GM18526 (cell line): ENCODE results near the gene FAM236C.
"Not testable (repeated sequence)": the region's sequence is repeated elsewhere in the genome, so short reads cannot be mapped to it uniquely, and the experiment has no call there.

Experiments
- POLR2A ChIP-seq: IDR thresholded peaks from 3 replicates; pipeline ENCODE4 v1.6.1; 2011; ENCODE audit not compliant: insufficient read length; ENCODE audit errors: extremely low read depth

Gene FAM236C

GRCh38 chrX:72912315-72912714, at the start of gene FAM236C:
FAM236C (plus strand) TSS chrX:72912615; CDS start chrX:72912715, 100 bp downstream.
- not testable (repeated sequence) for TF ChIP-seq POLR2A

- TF ChIP-seq POLR2A = not testable (repeated sequence)
Observed at GRCh38 chrX:72937906-72938305, 25.5 kb downstream of the FAM236C start, which contains the start of gene FAM236A. FAM236A (plus strand) TSS chrX:72938206; CDS start chrX:72938263, 57 bp downstream.

DNA sequence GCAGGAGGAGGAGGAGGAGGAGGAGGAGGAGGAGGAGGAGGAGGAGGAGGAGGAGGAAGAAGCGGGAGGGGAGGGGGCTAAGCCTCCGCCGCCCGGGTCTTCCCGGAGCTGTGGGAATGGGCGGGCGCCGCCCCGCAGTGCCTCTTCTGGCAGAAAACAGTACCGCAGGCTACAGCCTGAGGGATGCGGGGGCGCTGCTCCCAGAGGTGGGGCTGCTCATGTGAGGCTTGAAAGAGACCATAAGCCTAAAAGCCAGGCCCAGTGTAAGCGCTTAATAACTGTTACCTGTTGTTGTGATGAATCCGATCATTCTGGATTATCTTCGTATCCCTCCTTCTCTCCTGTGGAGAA, 31.4 kb downstream of the FAM236C start, which contains the start of gene DMRTC1:
DMRTC1 (minus strand) TSS at position 19 of the 351 bp plus-strand sequence. CDS start 68,143 bp downstream, outside the sequence.
- not testable (repeated sequence) for TF ChIP-seq POLR2A
